ENCODE results near the gene CAPNS1.
"Not testable (repeated sequence)": the region's sequence is repeated elsewhere in the genome, so short reads cannot be mapped to it uniquely, and the experiment has no call there.

Gene CAPNS1

GRCh38 chr19:36151144-36152018, 11.5 kb downstream of the CAPNS1 start:
- DNase-seq: no peak

DNA sequence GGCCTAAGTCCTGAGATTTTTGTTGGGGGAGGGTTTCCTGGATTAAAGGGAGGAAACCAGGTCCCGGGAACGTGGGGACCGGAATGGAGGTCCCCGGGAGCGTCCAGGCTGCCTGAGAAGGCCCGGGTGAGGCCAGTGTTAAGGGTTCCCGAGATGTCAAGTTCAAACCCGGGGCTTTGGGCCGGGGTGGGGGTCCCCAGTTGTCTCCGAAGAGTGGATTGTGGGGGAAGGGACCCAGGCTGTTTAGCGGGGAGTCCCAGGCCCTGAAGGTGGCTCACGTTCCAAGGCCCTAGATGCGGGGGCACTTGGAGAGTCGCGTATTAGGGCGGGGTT, 12.1 kb downstream of the CAPNS1 start:
- DNase-seq: no peak

DNA sequence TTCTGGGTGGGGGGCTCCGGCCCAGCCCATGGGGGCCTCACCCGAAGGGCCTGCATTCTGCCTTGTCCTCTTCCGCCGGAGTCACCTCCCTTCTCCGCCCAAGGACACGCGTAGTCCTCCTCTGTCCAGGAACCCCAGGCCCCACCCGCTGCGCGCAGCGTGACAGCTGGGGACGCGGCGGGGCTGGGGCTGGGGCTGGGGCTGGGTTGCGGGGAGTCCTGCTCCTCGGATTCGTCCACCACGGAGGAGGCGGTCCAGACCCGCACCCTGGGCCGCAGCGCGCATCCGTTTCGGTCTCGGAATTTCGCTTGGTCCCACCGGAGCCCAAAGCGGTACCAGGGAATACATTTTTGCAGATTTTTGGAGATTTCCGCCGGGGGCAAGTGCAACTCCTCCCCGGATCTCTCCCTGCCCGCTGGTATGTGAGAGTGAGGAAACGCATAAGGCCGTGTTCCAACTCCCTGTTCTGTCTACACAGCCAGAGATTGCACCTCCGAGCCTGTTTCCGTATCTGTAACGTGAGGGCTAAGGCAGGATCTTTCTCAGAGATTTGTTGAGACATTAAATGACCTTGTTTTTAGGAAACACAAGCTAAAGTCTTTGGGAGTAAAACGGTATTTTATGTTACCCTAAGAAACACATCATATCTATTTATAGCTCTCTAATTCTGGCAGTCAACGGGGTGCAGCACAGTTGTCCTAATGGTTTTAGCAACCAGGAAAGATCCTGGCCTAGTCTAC, 12.7 kb downstream of the CAPNS1 start, which contains the start of gene COX7A1:
COX7A1 (minus strand) TSS at position 96 of the 740 bp plus-strand sequence; CDS start at position 56, 40 bp downstream.
- DNase-seq: no peak

GRCh38 chr19:36153126-36153525, 13.3 kb downstream of the CAPNS1 start:
- no peak for DNase-seq

- DNase-seq: no peak
Measured at GRCh38 chr19:36160821-36161596, 21.1 kb downstream of the CAPNS1 start.

GRCh38 chr19:36163813-36164212, 23.9 kb downstream of the CAPNS1 start:
- DNase-seq: no peak

GRCh38 chr19:36169084-36169760, 29.4 kb downstream of the CAPNS1 start:
- no peak for DNase-seq

- no peak for DNase-seq
Measured at GRCh38 chr19:36172852-36173251, 33.0 kb downstream of the CAPNS1 start.

GRCh38 chr19:36173846-36174245, 34.0 kb downstream of the CAPNS1 start:
- DNase-seq: not testable (repeated sequence)

DNA sequence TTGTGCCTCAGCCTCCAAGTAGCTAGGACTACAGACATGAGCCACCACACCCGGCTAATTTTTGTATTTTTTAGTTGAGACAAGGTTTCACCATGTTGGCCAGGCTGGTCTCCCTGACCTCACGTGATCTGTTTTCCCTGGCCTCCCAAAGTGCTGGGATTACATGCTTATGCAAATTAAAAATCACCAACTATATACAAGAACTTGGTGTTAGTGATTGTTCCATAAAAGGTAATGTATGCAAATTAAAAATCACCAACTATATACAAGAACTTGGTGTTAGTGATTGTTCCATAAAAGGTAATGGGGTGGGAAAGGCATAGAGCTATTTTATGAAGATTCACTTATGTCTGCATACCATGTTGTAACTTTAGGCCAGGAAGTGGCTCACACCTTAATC, 39.2 kb downstream of the CAPNS1 start:
- DNase-seq: not testable (repeated sequence)

GRCh38 chr19:36182612-36183244, 42.9 kb downstream of the CAPNS1 start:
- no peak for DNase-seq

DNA sequence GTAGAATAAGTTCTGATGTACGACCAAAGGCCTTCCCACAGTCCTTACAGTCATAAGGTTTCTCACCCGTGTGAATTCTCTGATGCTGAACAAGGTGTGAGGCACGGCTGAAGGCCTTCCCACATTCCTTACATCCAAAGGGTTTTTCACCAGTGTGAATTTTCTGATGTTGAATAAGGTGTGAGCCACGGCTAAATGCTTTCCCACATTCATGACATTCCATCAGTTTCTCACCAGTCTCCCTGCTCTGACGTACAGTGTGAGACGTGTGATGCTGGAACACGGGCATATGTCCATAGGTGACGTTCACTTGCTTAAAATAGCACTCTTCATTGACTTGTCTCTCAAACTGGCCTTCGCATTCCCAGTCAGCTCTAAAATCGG, 43.4 kb downstream of the CAPNS1 start:
- no peak for DNase-seq

- not testable (repeated sequence) for DNase-seq
Measured at GRCh38 chr19:36186722-36187121, 46.9 kb downstream of the CAPNS1 start.

DNA sequence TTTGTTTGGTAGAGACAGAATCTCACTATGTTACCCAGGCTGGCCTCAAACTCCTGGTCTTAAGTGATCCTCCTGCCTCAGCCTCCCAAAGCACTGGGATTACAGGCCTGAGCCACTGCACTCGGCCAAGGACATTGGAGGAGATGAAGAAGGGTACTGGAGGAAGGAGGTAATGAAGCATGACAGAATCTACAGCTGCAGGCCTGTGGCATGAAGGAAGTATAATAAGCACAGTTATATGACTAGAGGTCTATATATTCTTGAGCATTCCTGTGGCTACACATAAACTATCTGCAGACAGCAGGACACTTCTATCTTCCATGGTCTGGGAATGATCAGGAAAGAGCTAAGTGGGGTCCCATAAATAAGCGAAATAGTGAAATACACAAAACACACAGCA, 56.4 kb downstream of the CAPNS1 start:
- no peak for DNase-seq

- no peak for DNase-seq
Measured at GRCh38 chr19:36198119-36198518, 58.3 kb downstream of the CAPNS1 start.

Measured in activated CD4-positive, alpha-beta T cell treated with anti-CD3 and anti-CD28 coated beads for 4 hours (primary cell).